SK-N-SH (cell line): Measurements from ENCODE around the gene TRIM22. TPM values are rescaled to one million over a fixed set of nuclear protein-coding genes. Genes with fewer than 3 reads are reported as not detected.
"Not testable (repeated sequence)": the region's sequence is repeated elsewhere in the genome, so short reads cannot be mapped to it uniquely, and the experiment has no call there.

Source experiments
- CTCF ChIA-PET: fragments of 300-600, 350-600 bp; formaldehyde crosslinking; extraction: SDS; loops from one replicate; lab custom pipeline; 2021; lab: Yijun Ruan, JAX
- POLR2A ChIA-PET: fragments of 350-600 bp; sonication (Branson Sonifier 250); formaldehyde crosslinking; extraction: SDS; loops from one replicate; lab custom pipeline; 2020; ENCODE audit warnings: antibody characterized with exemption, inconsistent platforms; lab: Yijun Ruan, JAX
- DNase-seq: peaks from one replicate; pipeline ENCODE4 v3.0.0; 2012
- H2AFZ ChIP-seq: fragments of 200-600 bp; sonication (generic); 2 replicates; pipeline ENCODE4 v1.8.1; 2016; ENCODE audit warnings: antibody characterized with exemption, mild to moderate bottlenecking, low read depth
- H3F3A ChIP-seq: fragments of 200-600 bp; sonication (generic); replicated peaks from 2 replicates; pipeline ENCODE3; 2016; ENCODE audit warnings: antibody characterized with exemption, mild to moderate bottlenecking; ENCODE audit not compliant: insufficient read depth
- H3K27ac ChIP-seq, 2 experiments: fragments of 200-500 bp in 1 of 2; fragments of 200-600 bp in 1 of 2; sonication (Bioruptor generic) in 1 of 2; sonication (generic), shearing (Covaris generic) in 1 of 2; 2 replicates each; pipeline versions ENCODE4 v1.5.1 to v1.6.1; 2014 to 2016; ENCODE audit warnings: low read depth in 2 of 2, inconsistent platforms in 1 of 2, low read length in 1 of 2, mild to moderate bottlenecking in 1 of 2, mixed read lengths in 1 of 2
- H3K27me3 ChIP-seq: fragments of 200-600 bp; sonication (generic), shearing (Covaris generic); 2 replicates; pipeline ENCODE4 v1.6.1; 2016; ENCODE audit warnings: mixed run types; ENCODE audit not compliant: insufficient read depth
- H3K36me3 ChIP-seq, 2 experiments: fragments of 200-500 bp in 1 of 2; fragments of 200-600 bp in 1 of 2; sonication (Bioruptor generic) in 1 of 2; sonication (generic) in 1 of 2; replicated peaks in 1 of 2; 2 replicates each; pipeline versions ENCODE3 to v1.5.1; 2014 to 2016; ENCODE audit warnings: low read length in 1 of 2, mild to moderate bottlenecking in 1 of 2; ENCODE audit not compliant: insufficient read depth in 2 of 2, control insufficient read depth in 1 of 2
- H3K4me1 ChIP-seq, 2 experiments: fragments of 200-500 bp in 1 of 2; fragments of 200-600 bp in 1 of 2; sonication (Bioruptor generic) in 1 of 2; sonication (generic), shearing (Covaris generic) in 1 of 2; 2 replicates each; pipeline versions ENCODE4 v1.5.1 to v1.6.1; 2014 to 2016; ENCODE audit warnings: low read depth in 1 of 2, low read length in 1 of 2, mixed run types in 1 of 2; ENCODE audit not compliant: insufficient read depth in 2 of 2, control insufficient read depth in 1 of 2
- H3K4me2 ChIP-seq: fragments of 200-600 bp; sonication (generic), shearing (Covaris generic); 2 replicates; pipeline ENCODE4 v1.6.1; 2017; ENCODE audit warnings: mixed run types
- H3K4me3 ChIP-seq, 2 experiments: fragments of 200-500 bp in 1 of 2; fragments of 200-600 bp in 1 of 2; sonication (Bioruptor generic) in 1 of 2; sonication (generic), shearing (Covaris generic) in 1 of 2; 2 replicates each; pipeline versions ENCODE4 v1.5.1 to v1.8.1; 2014 to 2016; ENCODE audit warnings: low read depth in 2 of 2, inconsistent platforms in 1 of 2, low read length in 1 of 2, mild to moderate bottlenecking in 1 of 2, mixed read lengths in 1 of 2, moderate library complexity in 1 of 2
- H3K79me2 ChIP-seq: fragments of 200-600 bp; sonication (generic); 2 replicates; pipeline ENCODE4 v1.8.1; 2017; ENCODE audit warnings: mild to moderate bottlenecking; ENCODE audit not compliant: insufficient read depth
- H3K9ac ChIP-seq: fragments of 200-600 bp; sonication (generic); 2 replicates; pipeline ENCODE4 v1.6.1; 2017; ENCODE audit warnings: mixed run types
- H3K9me2 ChIP-seq: fragments of 200-600 bp; sonication (generic); 2 replicates; pipeline ENCODE4 v1.6.1; 2017; ENCODE audit warnings: mixed run types
- H3K9me3 ChIP-seq: fragments of 200-600 bp; sonication (generic); 2 replicates; pipeline ENCODE4 v1.6.1; 2017; ENCODE audit warnings: mixed run types, mild to moderate bottlenecking, moderate library complexity
- H4K20me1 ChIP-seq: fragments of 200-600 bp; sonication (generic); 2 replicates; pipeline ENCODE4 v1.6.1; 2017; ENCODE audit warnings: mild to moderate bottlenecking, mixed run types; ENCODE audit not compliant: insufficient read depth
- ELF1 ChIP-seq: IDR thresholded peaks from 2 replicates; pipeline ENCODE4 v1.4.0; 2012
- GATA2 ChIP-seq: sonication (generic); formaldehyde crosslinking; IDR thresholded peaks from 2 replicates; pipeline ENCODE4 v1.5.0; 2020; ENCODE audit warnings: mild to moderate bottlenecking, missing genetic modification reagents
- JUND ChIP-seq: IDR thresholded peaks from 2 replicates; pipeline ENCODE4 v1.4.0; 2012
- MAX ChIP-seq: IDR thresholded peaks from 2 replicates; pipeline ENCODE4 v1.4.0; 2012; ENCODE audit warnings: low read depth
- MEF2A ChIP-seq: IDR thresholded peaks from 2 replicates; pipeline ENCODE4 v1.4.0; 2012; ENCODE audit warnings: low read depth, borderline replicate concordance
- POLR2AphosphoS5 ChIP-seq: IDR thresholded peaks from 2 replicates; pipeline ENCODE4 v1.6.1; 2012; ENCODE audit warnings: low read depth, low read length
- TCF12 ChIP-seq: IDR thresholded peaks from 2 replicates; pipeline ENCODE4 v1.4.0; 2012
- USF1 ChIP-seq: IDR thresholded peaks from 2 replicates; pipeline ENCODE4 v1.4.0; 2012; ENCODE audit warnings: low read depth, borderline replicate concordance
- YY1 ChIP-seq: IDR thresholded peaks from 2 replicates; pipeline ENCODE4 v1.4.0; 2012; ENCODE audit warnings: low read depth, mild to moderate bottlenecking
- WGBS: methylation state at CpG from one replicate; pipeline ENCODE4 v1.1.6; 2017; ENCODE audit warnings: low lambda C conversion rate; 5-methylcytosine and 5-hydroxymethylcytosine counted together
- polyA plus RNA-seq, 3 experiments: library from polyadenylated mRNA; depleted of rRNA; stranded (reverse); fragments of >200 nt; gene quantifications; 2 replicates each; pipeline ENCODE4 v1.2.3, GENCODE V29; 2012

Gene TRIM22
- polyA plus RNA-seq, 1 of the 3 experiments (the other 2 are of a cell fraction), result 47.1 TPM

- ChIA-PET CTCF (interaction anchor here (0.9 kb wide), 1 partner anchor 12 kb away, joined by 3 read pairs; no protein-coding TSS in a partner anchor), POLR2A (no interaction called here)
- Histone ChIP-seq H3K9ac (peak overlapping the region; percentile 84), H3K4me2 (peak overlapping the region; percentile 76), H3K4me3 (peak overlapping the region; percentile 44 to 52; a peak in 3 of 4 replicates), H3K27ac (peak overlapping the region; percentile 82 to 92), H4K20me1 (no peaks in the 10 kb centered on the region), H3K79me2 (no peaks in the 10 kb centered on the region), H3K4me1 (no peaks in the 10 kb centered on the region; a peak in 1 of 4 replicates), H3K36me3 (peaks cover 3 to 8% of the 10 kb centered on the region in 2 experiments), H2AFZ (peak overlapping the region; percentile 58), H3K9me3 (no peaks in the 10 kb centered on the region), H3K9me2 (no peaks in the 10 kb centered on the region), H3F3A (peaks cover 3% of the 10 kb centered on the region), H3K27me3 (no peaks in the 10 kb centered on the region)
- no peak for DNase-seq
- TF ChIP-seq MAX (0 out of 2 replicates have a peak, but pooled peaks have one; percentile 2), YY1 (peak; percentile 49; the same call in 1 of the 2 replicates), USF1 (0 out of 2 replicates have a peak, but pooled peaks have one; percentile 23), GATA2 (no peak), MEF2A (no peak), ELF1 (no peak), POLR2AphosphoS5 (0 out of 2 replicates have a peak, but pooled peaks have one; percentile 7), JUND (no peak)
- 20% methylated on average over 5 of the region's 5 CpGs for WGBS
Observed at GRCh38 chr11:5690216-5690615, 626 bp downstream of the TRIM22 start.

- ChIA-PET CTCF (no interaction called here), POLR2A (no interaction called here)
- peak overlapping the region; percentile 82 to 92 for H3K27ac ChIP-seq
- H3K4me2 ChIP-seq, result peak overlapping the region; percentile 76
- peaks cover 0 to under 1% of the 10 kb centered on the region in 2 experiments; a peak in 1 of 4 replicates for H3K4me1 ChIP-seq
- H3K79me2 ChIP-seq, result no peaks in the 10 kb centered on the region
- no peaks in the 10 kb centered on the region for H3K9me3 ChIP-seq
- peak overlapping the region; percentile 36 to 52; a peak in 3 of 4 replicates for H3K4me3 ChIP-seq
- TF ChIP-seq TCF12 (no peak), POLR2AphosphoS5 (peak; percentile 11; the same call in 1 of the 2 replicates)
- peak overlapping the region; percentile 84 for H3K9ac ChIP-seq
- no peaks in the 10 kb centered on the region for H3K27me3 ChIP-seq
- DNase-seq, result no peak
- H3K9me2 ChIP-seq, result no peaks in the 10 kb centered on the region
- peak overlapping the region; percentile 58 for H2AFZ ChIP-seq
- H3F3A ChIP-seq, result no peaks in the 10 kb centered on the region
- peaks cover 3 to 12% of the 10 kb centered on the region in 2 experiments for H3K36me3 ChIP-seq
- WGBS, result 27% methylated on average over 5 of the region's 5 CpGs
- no peaks in the 10 kb centered on the region for H4K20me1 ChIP-seq
Observed at GRCh38 chr11:5690736-5691135, 1.1 kb downstream of the TRIM22 start.

- DNase-seq, H3K9me2 ChIP-seq, H3K4me1 ChIP-seq, H3K9me3 ChIP-seq, H3K27me3 ChIP-seq, H3K79me2 ChIP-seq, H3F3A ChIP-seq, POLR2A ChIA-PET, H4K20me1 ChIP-seq: not testable (repeated sequence)
- Histone ChIP-seq H3K4me2 (peak overlapping the region; percentile 76), H2AFZ (peak overlapping the region; percentile 58; the same call in 1 of the 2 replicates), H3K9ac (peak overlapping the region; percentile 84; the same call in 1 of the 2 replicates), H3K36me3 (peaks cover 7 to 12% of the 10 kb centered on the region in 2 experiments), H3K4me3 (peak overlapping the region; percentile 36 to 52; a peak in 3 of 4 replicates), H3K27ac (peak overlapping the region; percentile 82 to 92; a peak in 2 of 4 replicates)
- 41% methylated on average over 11 of the region's 12 CpGs for WGBS
- CTCF ChIA-PET, result interaction anchor here (0.6 kb wide), 1 partner anchor 867 kb away, joined by 3 read pairs; no protein-coding TSS in a partner anchor
Observed at GRCh38 chr11:5691238-5691963, 1.8 kb downstream of the TRIM22 start.
